Mesodermal cell (in vitro differentiated cells): ENCODE measurements around the gene OR56A5.
"Not testable (repeated sequence)": the region's sequence is repeated elsewhere in the genome, so short reads cannot be mapped to it uniquely, and the experiment has no call there.

Experiments used
- H3K27ac ChIP-seq: 2 replicates; pipeline ENCODE4 v1.7.0; 2013; ENCODE audit warnings: mild to moderate bottlenecking, low read depth, low read length, moderate library complexity; ENCODE audit not compliant: severe bottlenecking
- H3K36me3 ChIP-seq: 2 replicates; pipeline ENCODE4 v1.7.1; 2013; ENCODE audit warnings: mild to moderate bottlenecking, low read length, moderate library complexity; ENCODE audit not compliant: control insufficient read depth, insufficient read depth
- H3K4me1 ChIP-seq: one replicate; pipeline ENCODE4 v1.7.1; 2013; ENCODE audit warnings: mild to moderate bottlenecking, low read length; ENCODE audit not compliant: insufficient read depth, control insufficient read depth, poor library complexity, severe bottlenecking
- H3K4me3 ChIP-seq: 2 replicates; pipeline ENCODE4 v1.7.0; 2013; ENCODE audit warnings: low read length, control low read depth, mild to moderate bottlenecking; ENCODE audit not compliant: insufficient read depth, poor library complexity, severe bottlenecking; ENCODE audit errors: extremely low read depth
- H3K9me3 ChIP-seq: 2 replicates; pipeline ENCODE4 v1.7.1; 2013; ENCODE audit warnings: mild to moderate bottlenecking, low read length, moderate library complexity; ENCODE audit not compliant: control insufficient read depth
- WGBS, 2 experiments: methylation state at CpG; one replicate each; pipeline ENCODE4 v1.1.5; 2013; ENCODE audit warnings: missing lambda C conversion rate in 2 of 2; ENCODE audit not compliant: insufficient coverage in 2 of 2; 5-methylcytosine and 5-hydroxymethylcytosine counted together

The OR56A5 gene

DNA sequence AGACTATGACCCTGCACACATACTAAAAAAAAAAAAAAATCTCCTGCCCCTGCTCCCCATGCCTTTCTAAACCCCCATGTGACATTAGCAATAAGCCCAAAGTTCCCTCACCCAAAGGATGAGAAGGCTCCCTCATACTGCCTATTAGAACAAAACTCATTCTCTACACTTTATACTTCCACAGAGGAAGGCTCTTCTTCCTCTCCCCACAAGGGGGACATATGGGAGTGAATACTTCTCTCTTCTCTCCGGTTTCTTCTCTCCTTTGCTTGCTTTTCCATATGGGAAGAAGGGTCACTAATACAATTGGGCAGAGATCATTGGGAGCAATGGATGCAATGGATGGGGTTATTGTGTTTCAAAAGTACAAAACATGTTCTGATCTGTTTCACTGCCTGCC, 15.1 kb upstream of the OR56A5 start:
- Histone ChIP-seq H3K9me3 (no peaks in the 10 kb centered on the region), H3K4me3 (no peak overlapping the region), H3K4me1 (no peaks in the 10 kb centered on the region), H3K36me3 (no peaks in the 10 kb centered on the region), H3K27ac (no peak overlapping the region)
- WGBS, 2 experiments: no CpG with 5 or more reads among the region's 1 CpG

DNA sequence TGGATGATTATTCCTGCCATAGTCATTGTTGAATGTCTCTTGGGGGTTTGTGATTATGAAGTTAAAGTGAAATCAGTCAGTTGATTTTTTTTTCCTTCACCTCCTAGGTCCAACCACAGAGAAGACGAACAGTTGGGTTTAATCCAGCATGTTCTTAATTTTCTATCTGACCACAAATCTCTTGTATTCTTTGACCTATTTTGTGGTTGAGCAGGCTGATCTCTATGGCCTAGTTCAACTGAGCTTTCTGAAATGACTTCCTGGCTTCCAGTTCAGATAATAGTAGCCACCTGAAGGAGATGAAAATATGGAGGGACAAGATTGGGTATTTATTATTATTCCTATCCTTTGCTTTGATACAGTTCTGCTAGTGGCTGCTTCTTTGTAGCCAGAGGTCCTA, 5.2 kb upstream of the OR56A5 start:
- no CpG with 5 or more reads among the region's 1 CpG for WGBS, 2 experiments
- no peaks in the 10 kb centered on the region for H3K4me1 ChIP-seq
- H3K9me3 ChIP-seq: no peaks in the 10 kb centered on the region
- H3K27ac ChIP-seq: no peak overlapping the region
- no peaks in the 10 kb centered on the region for H3K36me3 ChIP-seq
- no peak overlapping the region for H3K4me3 ChIP-seq

DNA sequence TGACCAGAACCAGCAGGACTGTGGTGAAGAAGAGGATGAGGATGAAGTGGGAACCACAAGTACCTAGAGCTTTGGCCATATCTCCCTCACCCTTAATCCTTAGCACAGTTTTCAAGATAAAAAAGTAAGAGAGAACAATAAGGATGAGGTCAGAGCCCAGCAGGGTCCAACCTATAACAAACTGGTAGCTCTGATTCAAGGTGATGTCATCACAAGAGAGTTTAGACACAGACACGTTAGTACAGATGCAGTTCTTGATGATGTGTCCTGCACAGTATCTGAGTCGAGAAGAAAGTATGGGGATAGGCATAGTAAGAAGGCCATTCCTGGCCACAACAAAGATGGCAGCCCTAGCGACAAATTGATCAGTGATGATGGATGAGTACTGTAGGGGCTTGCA, 586 bp downstream of the OR56A5 start:
- H3K4me3 ChIP-seq: no peak overlapping the region
- no peaks in the 10 kb centered on the region for H3K36me3 ChIP-seq
- H3K27ac ChIP-seq: no peak overlapping the region
- WGBS, 2 experiments: 59 to 61% methylated on average over 3 of the region's 3 CpGs
- H3K9me3 ChIP-seq: peaks cover 5% of the 10 kb centered on the region
- no peaks in the 10 kb centered on the region for H3K4me1 ChIP-seq

- WGBS, 2 experiments: 60% methylated on average over 1 of the region's 2 CpGs; no CpG with 5 or more reads in 1 of the 2 experiments
Observed at GRCh38 chr11:5966958-5967357, 1.3 kb downstream of the OR56A5 start.

GRCh38 chr11:5960704-5961320, 7.5 kb downstream of the OR56A5 start:
- WGBS, 2 experiments: 87 to 89% methylated on average over 18 to 33 of the region's 40 CpGs
- peaks cover 10% of the 10 kb centered on the region for H3K9me3 ChIP-seq
- H3K4me1 ChIP-seq: not testable (repeated sequence)

More at GRCh38 chr11:5966958-5967357, 1.3 kb downstream of the OR56A5 start:
- Histone ChIP-seq H3K4me3 (no peak overlapping the region), H3K9me3 (peaks cover 5% of the 10 kb centered on the region), H3K27ac (no peak overlapping the region), H3K36me3 (no peaks in the 10 kb centered on the region), H3K4me1 (no peaks in the 10 kb centered on the region)

DNA sequence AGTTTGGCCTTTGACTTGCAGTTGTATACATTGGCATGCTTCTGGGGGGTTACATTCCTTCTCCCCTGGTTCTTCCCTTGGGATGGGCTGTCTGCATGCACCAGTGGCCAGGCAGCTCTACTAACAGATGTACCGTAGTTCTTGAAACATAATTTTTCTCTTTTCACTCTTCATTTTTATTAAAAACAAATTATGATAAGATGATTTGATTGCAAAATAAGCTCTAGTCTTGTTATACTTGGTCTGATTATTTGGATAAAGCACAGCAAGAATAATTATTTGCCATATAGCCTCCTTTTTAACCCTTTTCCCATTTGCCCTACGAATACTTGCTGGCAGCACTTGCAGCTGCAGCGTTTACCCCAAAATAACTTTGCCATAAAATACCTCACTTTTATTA, 12.7 kb downstream of the OR56A5 start:
- Histone ChIP-seq H3K9me3 (peaks cover 6% of the 10 kb centered on the region), H3K4me3 (no peak overlapping the region), H3K36me3 (no peaks in the 10 kb centered on the region), H3K27ac (no peak overlapping the region), H3K4me1 (no peaks in the 10 kb centered on the region)
- 92 to 100% methylated on average over 2 of the region's 3 CpGs for WGBS, 2 experiments

More at GRCh38 chr11:5960704-5961320, 7.5 kb downstream of the OR56A5 start:
- H3K4me3 ChIP-seq, H3K36me3 ChIP-seq, H3K27ac ChIP-seq: not testable (repeated sequence)

DNA sequence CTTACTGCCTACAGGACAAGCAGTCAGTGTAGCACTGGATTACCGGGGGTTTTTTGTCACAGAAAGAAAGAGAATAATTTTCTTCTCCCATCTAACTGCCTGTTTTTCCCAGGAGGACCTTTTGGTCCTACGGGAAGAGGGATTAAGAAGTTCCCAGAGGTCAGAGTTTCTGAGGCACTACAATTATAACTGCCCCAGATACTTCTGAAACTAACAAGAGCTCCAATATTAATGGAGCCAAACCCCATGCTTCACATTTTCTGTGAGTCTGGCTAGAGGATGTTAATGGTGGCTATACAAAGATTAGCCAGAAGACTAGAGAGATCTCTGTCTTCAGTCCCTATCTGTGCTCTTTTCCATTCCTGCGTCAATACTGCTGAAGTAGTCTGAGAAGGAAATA, 26.3 kb downstream of the OR56A5 start, which contains the start of gene OR56A3:
TSS of gene OR56A3 (plus strand) at position 301 of the 400 bp plus-strand sequence. CDS start 5,096 bp downstream, outside the sequence.
- 80 to 94% methylated on average over 1 to 2 of the region's 3 CpGs for WGBS, 2 experiments
- Histone ChIP-seq H3K4me3 (no peak within 1 kb of the TSS), H3K4me1 (no peaks in the 10 kb centered on the region), H3K9me3 (no peaks in the 10 kb centered on the region), H3K36me3 (no peaks in the 10 kb centered on the region), H3K27ac (no peak within 1 kb of the TSS)

DNA sequence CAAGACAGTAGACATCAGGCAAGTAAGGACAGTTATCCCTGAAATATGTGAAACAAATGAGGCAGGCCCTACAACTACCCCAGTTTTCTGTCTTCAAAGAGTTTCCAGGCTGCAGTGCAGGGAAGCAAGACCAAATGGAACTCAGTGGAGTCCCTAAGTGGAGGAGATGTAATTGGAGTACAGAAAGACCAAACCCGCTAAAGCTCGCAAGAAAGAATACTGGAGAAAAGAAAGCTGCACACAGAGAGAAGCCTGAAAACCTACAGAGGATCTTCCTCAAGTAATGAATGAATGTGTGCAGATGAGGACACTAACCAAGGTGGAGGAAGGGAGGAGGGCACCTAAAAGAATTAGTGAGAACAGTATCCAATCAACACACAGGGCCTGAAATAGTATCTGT, 27.5 kb downstream of the OR56A5 start:
- Histone ChIP-seq H3K36me3 (no peaks in the 10 kb centered on the region), H3K4me1 (no peaks in the 10 kb centered on the region), H3K4me3 (no peak overlapping the region), H3K9me3 (no peaks in the 10 kb centered on the region), H3K27ac (no peak overlapping the region)
- WGBS, 2 experiments: 92% methylated on average over 2 of the region's 2 CpGs; no CpG with 5 or more reads in 1 of the 2 experiments

DNA sequence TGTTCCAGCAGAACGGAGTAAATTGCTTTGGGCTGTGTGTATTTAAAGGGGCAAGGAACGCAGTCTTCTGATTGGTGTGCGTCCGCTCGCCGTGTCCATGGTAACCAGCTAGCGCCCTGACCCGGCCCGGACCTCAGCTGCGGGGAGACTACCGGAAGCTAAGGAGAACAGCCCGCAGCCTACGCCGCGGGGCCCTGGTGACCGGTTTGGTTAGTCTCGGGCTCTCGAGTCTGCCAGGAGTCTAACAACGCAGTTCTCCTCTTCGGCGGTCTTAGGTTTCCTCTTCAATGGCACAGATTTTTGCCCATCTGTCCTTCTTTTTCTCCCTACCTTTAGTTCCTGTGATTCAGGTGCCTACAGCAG, 29.7 kb downstream of the OR56A5 start:
- no peak overlapping the region for H3K4me3 ChIP-seq
- H3K9me3 ChIP-seq: no peaks in the 10 kb centered on the region
- 94% methylated on average over 15 to 21 of the region's 21 CpGs for WGBS, 2 experiments
- H3K4me1 ChIP-seq: no peaks in the 10 kb centered on the region
- H3K36me3 ChIP-seq: no peaks in the 10 kb centered on the region
- H3K27ac ChIP-seq: no peak overlapping the region

DNA sequence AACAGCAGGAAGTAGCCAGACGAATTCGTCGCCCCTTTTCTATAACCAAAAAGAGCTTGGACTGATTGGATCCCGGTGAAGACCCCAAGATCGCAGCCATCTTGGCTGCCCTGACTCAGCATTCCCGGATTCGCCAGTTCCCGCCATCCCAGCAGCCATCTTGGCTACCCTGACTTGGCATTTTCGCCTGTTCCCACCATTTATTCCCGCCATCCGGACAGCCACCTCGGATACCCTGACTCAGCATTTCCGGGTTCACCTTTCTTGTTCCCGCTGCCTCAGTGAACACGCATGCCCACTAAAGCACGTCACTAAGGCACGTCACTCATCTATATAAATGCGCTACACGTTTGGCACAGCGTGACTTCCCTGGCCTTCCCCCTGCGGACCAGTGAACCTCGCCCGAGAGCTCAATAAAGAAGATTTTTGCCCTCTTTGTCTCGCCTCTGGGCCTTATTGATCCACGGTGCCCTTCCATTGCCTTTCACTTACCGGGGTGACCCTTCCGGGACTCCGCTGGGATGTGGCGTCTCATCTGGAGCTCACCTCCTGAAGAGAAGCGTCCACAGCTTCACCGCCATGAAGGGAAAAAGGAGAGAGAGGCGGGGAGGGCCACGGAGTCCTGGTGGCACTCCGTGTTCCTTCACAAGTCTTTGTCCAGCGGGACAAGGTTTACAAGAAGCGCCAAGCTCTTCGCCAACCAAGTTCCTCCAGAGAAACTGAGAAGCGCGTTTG, 30.3 kb downstream of the OR56A5 start:
- Histone ChIP-seq H3K4me1 (no peaks in the 10 kb centered on the region), H3K4me3 (no peak overlapping the region), H3K36me3 (no peaks in the 10 kb centered on the region), H3K27ac (no peak overlapping the region), H3K9me3 (no peaks in the 10 kb centered on the region)
- WGBS, 2 experiments: 89 to 91% methylated on average over 27 to 35 of the region's 39 CpGs

DNA sequence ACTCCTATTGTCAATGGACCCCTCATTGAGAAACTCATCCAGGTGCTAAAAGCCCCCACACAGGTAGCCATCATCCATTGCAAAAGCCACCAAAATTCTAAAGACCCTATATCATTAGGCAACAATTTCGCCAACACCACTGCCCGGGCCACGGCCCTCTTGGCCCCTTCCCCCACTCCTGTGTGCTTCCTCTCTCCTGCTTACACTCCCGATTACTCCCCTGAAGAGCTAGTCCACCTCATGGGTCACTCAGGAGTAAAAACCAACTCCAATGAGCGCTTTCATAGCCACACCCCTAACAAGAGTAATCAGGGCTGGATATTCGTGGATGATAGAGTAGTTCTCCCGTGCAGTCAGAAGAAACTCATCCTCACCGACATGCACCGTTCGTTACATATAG, 35.2 kb downstream of the OR56A5 start:
- Histone ChIP-seq H3K4me1 (no peaks in the 10 kb centered on the region), H3K4me3 (no peak overlapping the region), H3K9me3 (peaks cover 8% of the 10 kb centered on the region), H3K36me3 (no peaks in the 10 kb centered on the region), H3K27ac (no peak overlapping the region)
- WGBS, 2 experiments: 94 to 97% methylated on average over 6 to 9 of the region's 10 CpGs
